ENCODE measurements around the gene SPRR3. TPM values are rescaled to one million over a fixed set of nuclear protein-coding genes. Genes with fewer than 3 reads are reported as not detected.

Gene SPRR3
- total RNA-seq, 1 donor from 2014 or later: not detected

- no peak for DNase-seq (ENCODE audit: low spot score)
Observed at GRCh38 chr1:153049211-153049610, 47.7 kb downstream of the SPRR3 start.

Other genes starting within 250 kb of the SPRR3 start
- gene KPRP, start 243.7 kb upstream of the SPRR3 start, total RNA-seq: not detected
- not detected for gene LCE1F, start 226.6 kb upstream of the SPRR3 start, total RNA-seq
- gene LCE1E, start 215.5 kb upstream of the SPRR3 start, total RNA-seq: not detected
- not detected for gene LCE1D, start 205.0 kb upstream of the SPRR3 start, total RNA-seq
- not detected for gene LCE1C, start 195.1 kb upstream of the SPRR3 start, total RNA-seq
- gene LCE1B, start 189.8 kb upstream of the SPRR3 start, total RNA-seq: not detected
- not detected for gene LCE1A, start 174.3 kb upstream of the SPRR3 start, total RNA-seq
- gene LCE6A, start 158.9 kb upstream of the SPRR3 start, total RNA-seq: not detected
- not detected for gene LCE7A, start 141.8 kb upstream of the SPRR3 start, total RNA-seq
- gene SMCP, start 123.4 kb upstream of the SPRR3 start, total RNA-seq: not detected
- not detected for gene IVL, start 93.2 kb upstream of the SPRR3 start, total RNA-seq
- not detected for gene SPRR5, start 54.5 kb upstream of the SPRR3 start, total RNA-seq
- gene SPRR4, start 31.1 kb upstream of the SPRR3 start, total RNA-seq: not detected
- not detected for gene SPRR1A, start 17.7 kb upstream of the SPRR3 start, total RNA-seq
- gene SPRR1B, start 29.5 kb downstream of the SPRR3 start, total RNA-seq: not detected
- not detected for gene SPRR2D, start 39.4 kb downstream of the SPRR3 start, total RNA-seq
- gene SPRR2A, start 55.8 kb downstream of the SPRR3 start, total RNA-seq: not detected
- not detected for gene SPRR2B, start 69.9 kb downstream of the SPRR3 start, total RNA-seq
- gene SPRR2E, start 92.8 kb downstream of the SPRR3 start, total RNA-seq: not detected
- gene SPRR2F, start 111.8 kb downstream of the SPRR3 start, total RNA-seq: not detected
- not detected for gene SPRR2G, start 149.1 kb downstream of the SPRR3 start, total RNA-seq
- gene LELP1, start 201.7 kb downstream of the SPRR3 start, total RNA-seq: not detected
- not detected for gene PRR9, start 215.8 kb downstream of the SPRR3 start, total RNA-seq

All from mesenteric fat pad (tissue), 1 donor.